ENCODE data around the gene MGST2.
A peak's percentile ranks its signal among the peaks of the same experiment; 100 is the strongest.

Gene MGST2

DNA sequence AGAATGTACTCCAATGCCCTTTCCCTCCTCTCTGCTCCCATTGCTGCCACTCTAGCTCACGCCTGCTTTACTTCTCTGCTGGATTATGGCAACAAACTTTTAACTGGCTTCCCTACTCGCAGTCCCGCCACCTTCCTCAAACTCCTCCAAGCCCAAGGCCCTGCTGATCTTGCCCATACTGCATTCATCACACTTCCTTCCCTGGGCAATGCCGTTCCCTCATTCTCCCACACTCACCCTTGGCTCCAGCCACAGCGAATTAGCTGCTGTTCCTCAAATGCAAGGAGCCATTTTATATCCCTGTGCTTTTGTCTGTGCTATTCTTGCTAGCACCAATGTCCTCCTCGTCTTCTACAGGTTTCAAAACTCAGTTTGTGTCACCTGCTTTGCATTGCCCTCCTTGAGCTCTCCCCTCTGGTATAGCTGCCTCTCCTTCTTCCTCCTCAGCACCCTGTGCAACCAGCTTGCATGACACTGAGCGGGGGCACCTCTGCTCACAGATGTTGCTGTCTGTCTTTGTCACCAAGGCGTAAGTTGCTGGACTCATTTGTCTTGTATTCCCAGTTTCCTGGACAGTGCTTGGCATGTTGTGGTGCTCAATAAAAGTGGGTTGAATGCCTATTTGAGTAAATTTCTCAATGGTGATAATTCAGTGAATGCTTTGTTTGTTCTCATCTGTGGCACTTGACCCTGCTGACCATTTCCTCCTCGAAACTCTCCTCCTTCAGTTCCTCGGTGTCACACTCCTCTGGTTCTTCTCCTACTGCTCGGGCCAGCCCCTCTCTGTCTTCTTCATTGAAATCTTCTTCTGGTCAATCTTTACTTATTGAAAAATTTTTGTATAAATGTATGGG is 22.4 kb upstream of the MGST2 start:
- Histone ChIP-seq H3K4me1 (ENCODE audit: control insufficient read depth, insufficient read depth, low read length) (no peaks in the 10 kb centered on the region), H3K9ac (ENCODE audit: low read length) (no peak overlapping the region), H3K36me3 (ENCODE audit: control insufficient read depth, insufficient read depth, low read length) (no peaks in the 10 kb centered on the region), H3K9me3 (ENCODE audit: control insufficient read depth, insufficient read depth, low read depth, low read length) (peaks cover 15% of the 10 kb centered on the region), H3K27me3 (ENCODE audit: control insufficient read depth, insufficient read depth, low read length) (no peaks in the 10 kb centered on the region), H3K27ac (ENCODE audit: low read depth, low read length) (no peak overlapping the region), H3K4me3 (ENCODE audit: low read depth, low read length) (no peak overlapping the region)

DNA sequence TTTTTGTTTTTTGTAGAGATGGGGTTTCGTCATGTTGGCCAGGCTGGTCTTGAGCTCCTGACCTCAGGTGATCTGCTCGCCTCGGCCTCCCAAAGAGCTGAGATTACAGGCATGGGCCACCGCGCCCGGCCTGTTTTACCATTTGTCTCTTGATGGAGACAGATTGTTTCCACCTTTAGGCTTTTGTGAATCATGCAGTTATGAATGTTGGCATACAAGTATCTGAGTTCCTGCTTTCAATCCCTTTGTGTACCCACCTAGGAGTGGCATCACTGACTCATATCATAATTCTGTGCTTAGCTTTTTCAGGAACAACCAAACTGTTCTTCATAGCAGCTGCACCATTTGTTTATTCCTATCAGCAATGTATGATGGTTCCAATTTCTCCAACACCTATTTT is 20.2 kb upstream of the MGST2 start:
- Histone ChIP-seq H3K4me1 (ENCODE audit: control insufficient read depth, insufficient read depth, low read length) (no peaks in the 10 kb centered on the region), H3K27me3 (ENCODE audit: control insufficient read depth, insufficient read depth, low read length) (no peaks in the 10 kb centered on the region)

DNA sequence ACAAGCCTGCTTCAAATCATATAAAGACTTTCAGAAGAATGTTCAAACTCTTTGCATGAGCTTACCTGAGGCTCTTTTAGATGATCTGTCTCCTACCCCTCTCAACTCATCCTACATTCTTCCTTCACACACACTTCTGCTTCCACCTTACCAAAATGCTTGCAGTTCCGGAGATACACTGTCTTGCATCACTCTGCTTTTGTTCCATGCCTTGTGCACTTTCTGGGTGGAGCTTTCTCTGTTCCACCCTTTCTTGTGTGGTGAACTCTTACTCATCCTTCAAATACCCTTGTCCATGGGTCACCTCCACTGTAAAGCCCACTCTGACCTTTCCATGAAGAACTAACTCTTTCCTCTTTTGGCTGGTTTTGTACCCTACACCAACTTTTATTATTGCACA is 18.4 kb upstream of the MGST2 start:
- no peaks in the 10 kb centered on the region for H3K9me3 ChIP-seq (ENCODE audit: control insufficient read depth, insufficient read depth, low read depth, low read length)
- H3K27ac ChIP-seq (ENCODE audit: low read depth, low read length) = no peak overlapping the region
- peaks cover 7% of the 10 kb centered on the region; the same call in 1 of the 2 replicates for H3K4me1 ChIP-seq (ENCODE audit: control insufficient read depth, insufficient read depth, low read length)
- no peak overlapping the region for H3K9ac ChIP-seq (ENCODE audit: low read length)
- H3K36me3 ChIP-seq (ENCODE audit: control insufficient read depth, insufficient read depth, low read length) = no peaks in the 10 kb centered on the region
- H3K4me3 ChIP-seq (ENCODE audit: low read depth, low read length) = no peak overlapping the region
- no peaks in the 10 kb centered on the region for H3K27me3 ChIP-seq (ENCODE audit: control insufficient read depth, insufficient read depth, low read length)

More for the DNA sequence above, 20.2 kb upstream of the MGST2 start:
- H3K9ac ChIP-seq (ENCODE audit: low read length) = no peak overlapping the region
- H3K27ac ChIP-seq (ENCODE audit: low read depth, low read length) = no peak overlapping the region
- H3K4me3 ChIP-seq (ENCODE audit: low read depth, low read length) = no peak overlapping the region
- H3K36me3 ChIP-seq (ENCODE audit: control insufficient read depth, insufficient read depth, low read length) = no peaks in the 10 kb centered on the region
- no peaks in the 10 kb centered on the region for H3K9me3 ChIP-seq (ENCODE audit: control insufficient read depth, insufficient read depth, low read depth, low read length)

DNA sequence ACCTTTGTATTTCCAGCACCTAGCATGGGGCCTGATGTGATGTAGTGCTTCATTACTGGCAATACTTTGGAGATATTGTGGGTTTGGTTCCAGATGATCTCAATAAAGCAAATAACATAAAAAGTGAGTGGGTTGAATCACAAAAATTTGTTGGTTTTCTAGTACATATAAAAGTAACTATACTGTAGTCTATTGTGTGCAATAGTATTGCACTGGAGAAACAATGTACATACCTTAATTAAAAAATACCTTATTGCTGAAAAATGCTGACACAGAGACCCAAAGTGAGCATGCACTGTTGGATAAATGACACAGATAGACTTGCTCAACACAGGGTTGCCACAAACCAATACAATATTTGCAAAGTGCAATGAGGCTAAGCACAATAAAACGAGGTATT is 17.7 kb upstream of the MGST2 start:
- Histone ChIP-seq H3K27me3 (ENCODE audit: control insufficient read depth, insufficient read depth, low read length) (no peaks in the 10 kb centered on the region), H3K9ac (ENCODE audit: low read length) (no peak overlapping the region), H3K27ac (ENCODE audit: low read depth, low read length) (no peak overlapping the region), H3K4me3 (ENCODE audit: low read depth, low read length) (no peak overlapping the region), H3K9me3 (ENCODE audit: control insufficient read depth, insufficient read depth, low read depth, low read length) (no peaks in the 10 kb centered on the region), H3K4me1 (ENCODE audit: control insufficient read depth, insufficient read depth, low read length) (peaks cover 7% of the 10 kb centered on the region; the same call in 1 of the 2 replicates), H3K36me3 (ENCODE audit: control insufficient read depth, insufficient read depth, low read length) (no peaks in the 10 kb centered on the region)

DNA sequence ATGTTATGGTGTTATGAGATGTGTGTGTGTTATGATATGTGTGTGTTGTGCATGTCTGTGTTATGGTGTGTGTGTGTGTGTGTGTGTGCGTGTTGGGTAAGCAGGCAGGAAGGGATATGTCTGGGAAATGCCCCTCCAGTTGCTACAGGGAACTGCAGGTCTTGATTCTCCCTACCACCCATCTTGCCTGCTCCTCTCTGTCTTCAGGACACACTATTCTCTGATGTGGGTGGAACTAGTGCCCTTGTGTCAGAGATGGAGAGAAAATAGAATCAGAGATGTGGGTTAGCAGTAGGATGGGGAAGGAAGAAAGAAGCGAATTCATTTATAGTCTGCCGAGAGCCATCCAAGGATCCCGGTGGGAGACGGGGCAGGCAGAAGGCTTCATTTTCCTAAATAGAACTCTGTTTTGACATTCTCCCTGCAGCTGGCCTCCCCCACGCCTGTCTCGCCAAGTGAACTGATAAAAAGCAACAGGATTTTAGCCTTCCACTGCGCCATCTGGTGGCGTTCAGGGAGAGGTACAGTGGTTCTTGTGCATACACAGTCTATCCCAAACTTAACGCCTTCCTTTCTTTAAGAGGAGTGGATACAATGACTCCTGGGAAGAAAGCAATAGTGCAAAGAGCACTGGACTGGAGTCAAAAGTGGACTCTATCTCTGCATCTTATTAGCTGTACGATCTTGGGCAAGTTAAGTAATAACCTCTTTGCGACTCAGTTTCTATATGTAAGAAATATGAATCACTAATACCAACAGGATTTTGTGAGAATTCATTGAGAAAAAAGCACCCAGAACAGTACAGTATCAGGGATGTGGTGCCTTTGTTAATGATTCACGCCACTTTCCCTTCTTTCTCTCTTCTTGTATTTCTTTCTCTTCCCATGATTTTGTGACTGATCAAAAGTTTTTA is 14.1 kb upstream of the MGST2 start:
- no peak overlapping the region for H3K27ac ChIP-seq (ENCODE audit: low read depth, low read length)
- H3K9ac ChIP-seq (ENCODE audit: low read length) = no peak overlapping the region

GRCh38 chr4:139654516-139654915 is 11.1 kb upstream of the MGST2 start:
- Histone ChIP-seq H3K27ac (ENCODE audit: low read depth, low read length) (no peak overlapping the region), H3K9ac (ENCODE audit: low read length) (no peak overlapping the region), H3K36me3 (ENCODE audit: control insufficient read depth, insufficient read depth, low read length) (no peaks in the 10 kb centered on the region), H3K9me3 (ENCODE audit: control insufficient read depth, insufficient read depth, low read depth, low read length) (no peaks in the 10 kb centered on the region), H3K27me3 (ENCODE audit: control insufficient read depth, insufficient read depth, low read length) (no peaks in the 10 kb centered on the region), H3K4me3 (ENCODE audit: low read depth, low read length) (no peak overlapping the region), H3K4me1 (ENCODE audit: control insufficient read depth, insufficient read depth, low read length) (peaks cover 29% of the 10 kb centered on the region)

More for the DNA sequence above, 14.1 kb upstream of the MGST2 start:
- H3K4me1 ChIP-seq (ENCODE audit: control insufficient read depth, insufficient read depth, low read length) = peaks cover 7% of the 10 kb centered on the region; the same call in 1 of the 2 replicates
- no peak overlapping the region for H3K4me3 ChIP-seq (ENCODE audit: low read depth, low read length)
- H3K27me3 ChIP-seq (ENCODE audit: control insufficient read depth, insufficient read depth, low read length) = no peaks in the 10 kb centered on the region
- no peaks in the 10 kb centered on the region for H3K9me3 ChIP-seq (ENCODE audit: control insufficient read depth, insufficient read depth, low read depth, low read length)
- H3K36me3 ChIP-seq (ENCODE audit: control insufficient read depth, insufficient read depth, low read length) = no peaks in the 10 kb centered on the region

- Histone ChIP-seq H3K36me3 (ENCODE audit: control insufficient read depth, insufficient read depth, low read length) (no peaks in the 10 kb centered on the region), H3K4me3 (ENCODE audit: low read depth, low read length) (no peak overlapping the region), H3K9ac (ENCODE audit: low read length) (no peak overlapping the region), H3K4me1 (ENCODE audit: control insufficient read depth, insufficient read depth, low read length) (peaks cover 29% of the 10 kb centered on the region), H3K9me3 (ENCODE audit: control insufficient read depth, insufficient read depth, low read depth, low read length) (no peaks in the 10 kb centered on the region), H3K27ac (ENCODE audit: low read depth, low read length) (no peak overlapping the region), H3K27me3 (ENCODE audit: control insufficient read depth, insufficient read depth, low read length) (no peaks in the 10 kb centered on the region)
These were observed 10.5 kb upstream of the MGST2 start for GRCh38 chr4:139655116-139655515.

- no peaks in the 10 kb centered on the region for H3K9me3 ChIP-seq (ENCODE audit: control insufficient read depth, insufficient read depth, low read depth, low read length)
- H3K27me3 ChIP-seq (ENCODE audit: control insufficient read depth, insufficient read depth, low read length) = no peaks in the 10 kb centered on the region
- H3K36me3 ChIP-seq (ENCODE audit: control insufficient read depth, insufficient read depth, low read length) = no peaks in the 10 kb centered on the region
- H3K27ac ChIP-seq (ENCODE audit: low read depth, low read length) = no peak overlapping the region
- H3K4me1 ChIP-seq (ENCODE audit: control insufficient read depth, insufficient read depth, low read length) = peaks cover 22% of the 10 kb centered on the region
- H3K4me3 ChIP-seq (ENCODE audit: low read depth, low read length) = peak overlapping the region; percentile 28; the same call in 1 of the 2 replicates
- no peak overlapping the region for H3K9ac ChIP-seq (ENCODE audit: low read length)
These were observed 8.8 kb upstream of the MGST2 start for GRCh38 chr4:139656614-139657486.

- Histone ChIP-seq H3K9ac (ENCODE audit: low read length) (peak overlapping the region; percentile 0), H3K9me3 (ENCODE audit: control insufficient read depth, insufficient read depth, low read depth, low read length) (no peaks in the 10 kb centered on the region), H3K4me3 (ENCODE audit: low read depth, low read length) (peak overlapping the region; percentile 5; the same call in 1 of the 2 replicates), H3K4me1 (ENCODE audit: control insufficient read depth, insufficient read depth, low read length) (peaks cover 22% of the 10 kb centered on the region), H3K36me3 (ENCODE audit: control insufficient read depth, insufficient read depth, low read length) (no peaks in the 10 kb centered on the region), H3K27ac (ENCODE audit: low read depth, low read length) (no peak overlapping the region; the same call in 1 of the 2 replicates), H3K27me3 (ENCODE audit: control insufficient read depth, insufficient read depth, low read length) (no peaks in the 10 kb centered on the region)
These were observed 7.4 kb upstream of the MGST2 start for GRCh38 chr4:139658185-139658584.

GRCh38 chr4:139658586-139659382 is 6.8 kb upstream of the MGST2 start:
- H3K9ac ChIP-seq (ENCODE audit: low read length) = no peak overlapping the region
- no peaks in the 10 kb centered on the region for H3K36me3 ChIP-seq (ENCODE audit: control insufficient read depth, insufficient read depth, low read length)
- H3K27ac ChIP-seq (ENCODE audit: low read depth, low read length) = no peak overlapping the region
- H3K4me3 ChIP-seq (ENCODE audit: low read depth, low read length) = no peak overlapping the region
- no peaks in the 10 kb centered on the region for H3K27me3 ChIP-seq (ENCODE audit: control insufficient read depth, insufficient read depth, low read length)
- peaks cover 22% of the 10 kb centered on the region for H3K4me1 ChIP-seq (ENCODE audit: control insufficient read depth, insufficient read depth, low read length)
- no peaks in the 10 kb centered on the region for H3K9me3 ChIP-seq (ENCODE audit: control insufficient read depth, insufficient read depth, low read depth, low read length)

Measured in HUES6 (cell line).